SK-N-SH (cell line): ENCODE data around the gene NAALADL2. TPM values are rescaled to one million over a fixed set of nuclear protein-coding genes. Genes with fewer than 3 reads are reported as not detected.

ENCODE experiments used
- CTCF ChIA-PET: fragments of 300-600, 350-600 bp; formaldehyde crosslinking; extraction: SDS; loops from one replicate; lab custom pipeline; 2021; lab: Yijun Ruan, JAX
- POLR2A ChIA-PET: fragments of 350-600 bp; sonication (Branson Sonifier 250); formaldehyde crosslinking; extraction: SDS; loops from one replicate; lab custom pipeline; 2020; ENCODE audit warnings: antibody characterized with exemption, inconsistent platforms; lab: Yijun Ruan, JAX
- DNase-seq: peaks from one replicate; pipeline ENCODE4 v3.0.0; 2012
- H2AFZ ChIP-seq: fragments of 200-600 bp; sonication (generic); 2 replicates; pipeline ENCODE4 v1.8.1; 2016; ENCODE audit warnings: antibody characterized with exemption, mild to moderate bottlenecking, low read depth
- H3F3A ChIP-seq: fragments of 200-600 bp; sonication (generic); replicated peaks from 2 replicates; pipeline ENCODE3; 2016; ENCODE audit warnings: antibody characterized with exemption, mild to moderate bottlenecking; ENCODE audit not compliant: insufficient read depth
- H3K27ac ChIP-seq, 2 experiments: fragments of 200-500 bp in 1 of 2; fragments of 200-600 bp in 1 of 2; sonication (Bioruptor generic) in 1 of 2; sonication (generic), shearing (Covaris generic) in 1 of 2; 2 replicates each; pipeline versions ENCODE4 v1.5.1 to v1.6.1; 2014 to 2016; ENCODE audit warnings: low read depth in 2 of 2, inconsistent platforms in 1 of 2, low read length in 1 of 2, mild to moderate bottlenecking in 1 of 2, mixed read lengths in 1 of 2
- H3K27me3 ChIP-seq: fragments of 200-600 bp; sonication (generic), shearing (Covaris generic); 2 replicates; pipeline ENCODE4 v1.6.1; 2016; ENCODE audit warnings: mixed run types; ENCODE audit not compliant: insufficient read depth
- H3K36me3 ChIP-seq, 2 experiments: fragments of 200-500 bp in 1 of 2; fragments of 200-600 bp in 1 of 2; sonication (Bioruptor generic) in 1 of 2; sonication (generic) in 1 of 2; replicated peaks in 1 of 2; 2 replicates each; pipeline versions ENCODE3 to v1.5.1; 2014 to 2016; ENCODE audit warnings: low read length in 1 of 2, mild to moderate bottlenecking in 1 of 2; ENCODE audit not compliant: insufficient read depth in 2 of 2, control insufficient read depth in 1 of 2
- H3K4me1 ChIP-seq, 2 experiments: fragments of 200-500 bp in 1 of 2; fragments of 200-600 bp in 1 of 2; sonication (Bioruptor generic) in 1 of 2; sonication (generic), shearing (Covaris generic) in 1 of 2; 2 replicates each; pipeline versions ENCODE4 v1.5.1 to v1.6.1; 2014 to 2016; ENCODE audit warnings: low read depth in 1 of 2, low read length in 1 of 2, mixed run types in 1 of 2; ENCODE audit not compliant: insufficient read depth in 2 of 2, control insufficient read depth in 1 of 2
- H3K4me2 ChIP-seq: fragments of 200-600 bp; sonication (generic), shearing (Covaris generic); 2 replicates; pipeline ENCODE4 v1.6.1; 2017; ENCODE audit warnings: mixed run types
- H3K4me3 ChIP-seq, 2 experiments: fragments of 200-500 bp in 1 of 2; fragments of 200-600 bp in 1 of 2; sonication (Bioruptor generic) in 1 of 2; sonication (generic), shearing (Covaris generic) in 1 of 2; 2 replicates each; pipeline versions ENCODE4 v1.5.1 to v1.8.1; 2014 to 2016; ENCODE audit warnings: low read depth in 2 of 2, inconsistent platforms in 1 of 2, low read length in 1 of 2, mild to moderate bottlenecking in 1 of 2, mixed read lengths in 1 of 2, moderate library complexity in 1 of 2
- H3K79me2 ChIP-seq: fragments of 200-600 bp; sonication (generic); 2 replicates; pipeline ENCODE4 v1.8.1; 2017; ENCODE audit warnings: mild to moderate bottlenecking; ENCODE audit not compliant: insufficient read depth
- H3K9ac ChIP-seq: fragments of 200-600 bp; sonication (generic); 2 replicates; pipeline ENCODE4 v1.6.1; 2017; ENCODE audit warnings: mixed run types
- H3K9me2 ChIP-seq: fragments of 200-600 bp; sonication (generic); 2 replicates; pipeline ENCODE4 v1.6.1; 2017; ENCODE audit warnings: mixed run types
- H3K9me3 ChIP-seq: fragments of 200-600 bp; sonication (generic); 2 replicates; pipeline ENCODE4 v1.6.1; 2017; ENCODE audit warnings: mixed run types, mild to moderate bottlenecking, moderate library complexity
- H4K20me1 ChIP-seq: fragments of 200-600 bp; sonication (generic); 2 replicates; pipeline ENCODE4 v1.6.1; 2017; ENCODE audit warnings: mild to moderate bottlenecking, mixed run types; ENCODE audit not compliant: insufficient read depth
- CTCF ChIP-seq: fragments of 200-600 bp; sonication (generic); IDR thresholded peaks from 2 replicates; pipeline ENCODE4 v1.6.1; 2017; ENCODE audit warnings: antibody characterized with exemption, mild to moderate bottlenecking, moderate library complexity
- EP300 ChIP-seq, 2 experiments: IDR thresholded peaks; 2 replicates each; pipeline versions ENCODE4 v1.4.0 to v1.6.1; 2012; ENCODE audit warnings: borderline replicate concordance in 1 of 2, low read depth in 1 of 2, low read length in 1 of 2
- EZH2phosphoT487 ChIP-seq: fragments of 200-600 bp; sonication (generic); IDR thresholded peaks from 2 replicates; pipeline ENCODE4 v1.6.1; 2017; ENCODE audit warnings: low read depth, mixed run types, mild to moderate bottlenecking, antibody characterized with exemption, moderate library complexity, borderline replicate concordance
- FOXJ3 ChIP-seq: sonication (generic); formaldehyde crosslinking; IDR thresholded peaks from 2 replicates; pipeline ENCODE4 v1.5.1; 2020; ENCODE audit warnings: mild to moderate bottlenecking, missing genetic modification reagents
- GABPA ChIP-seq: IDR thresholded peaks from 2 replicates; pipeline ENCODE4 v1.4.0; 2012; ENCODE audit warnings: low read depth, mild to moderate bottlenecking
- IRF3 ChIP-seq: fragments of 150-350 bp; IDR thresholded peaks from 2 replicates; pipeline ENCODE4 v1.6.1; 2016; ENCODE audit warnings: mild to moderate bottlenecking, low read depth, low read length
- MEF2A ChIP-seq: IDR thresholded peaks from 2 replicates; pipeline ENCODE4 v1.4.0; 2012; ENCODE audit warnings: low read depth, borderline replicate concordance
- MXI1 ChIP-seq: IDR thresholded peaks from 2 replicates; pipeline ENCODE4 v1.6.1; 2012; ENCODE audit warnings: mild to moderate bottlenecking, low read depth, low read length, improper control_type of control experiment
- RFX5 ChIP-seq: IDR thresholded peaks from 2 replicates; pipeline ENCODE4 v1.6.1; 2012; ENCODE audit warnings: mild to moderate bottlenecking, improper control_type of control experiment, low read length
- RXRA ChIP-seq: IDR thresholded peaks from 2 replicates; pipeline ENCODE4 v1.4.0; 2012; ENCODE audit warnings: low read depth, mild to moderate bottlenecking, borderline replicate concordance
- USF1 ChIP-seq: IDR thresholded peaks from 2 replicates; pipeline ENCODE4 v1.4.0; 2012; ENCODE audit warnings: low read depth, borderline replicate concordance
- YY1 ChIP-seq: IDR thresholded peaks from 2 replicates; pipeline ENCODE4 v1.4.0; 2012; ENCODE audit warnings: low read depth, mild to moderate bottlenecking
- WGBS: methylation state at CpG from one replicate; pipeline ENCODE4 v1.1.6; 2017; ENCODE audit warnings: low lambda C conversion rate; 5-methylcytosine and 5-hydroxymethylcytosine counted together
- polyA plus RNA-seq, 3 experiments: library from polyadenylated mRNA; depleted of rRNA; stranded (reverse); fragments of >200 nt; gene quantifications; 2 replicates each; pipeline ENCODE4 v1.2.3, GENCODE V29; 2012

NAALADL2 gene
- polyA plus RNA-seq, 1 of the 3 experiments (the other 2 are of a cell fraction) = 1.2 TPM

GRCh38 chr3:175428466-175428865 is 569.3 kb downstream of the NAALADL2 start:
- CTCF ChIA-PET = no interaction called here

GRCh38 chr3:175430983-175431773 is 572.0 kb downstream of the NAALADL2 start:
- CTCF ChIA-PET = no interaction called here
- no peaks in the 10 kb centered on the region for H4K20me1 ChIP-seq
- no peak overlapping the region for H3K4me2 ChIP-seq
- no peak overlapping the region for H3K4me3 ChIP-seq
- TF ChIP-seq MXI1 (no peak), EP300 (IDR thresholded peaks at IDR 0.05; ENCODE audit: borderline replicate concordance in 1 of 2, low read depth in 1 of 2, low read length in 1 of 2) (no peak), YY1 (no peak), RFX5 (no peak), USF1 (no peak), RXRA (no peak), EZH2phosphoT487 (no peak), IRF3 (no peak), FOXJ3 (CRISPR knock-in tag) (no peak)
- H2AFZ ChIP-seq = no peak overlapping the region
- H3K27me3 ChIP-seq = no peaks in the 10 kb centered on the region
- WGBS = 80% methylated on average over 8 of the region's 8 CpGs
- H3K9me3 ChIP-seq = no peaks in the 10 kb centered on the region
- H3K4me1 ChIP-seq = peaks cover 14 to 15% of the 10 kb centered on the region in 2 experiments; a peak in 3 of 4 replicates
- peak overlapping the region in 1 of 2 experiments; percentile 96; a peak in 1 of 4 replicates for H3K27ac ChIP-seq
- H3K36me3 ChIP-seq = no peaks in the 10 kb centered on the region
- DNase-seq = no peak
- POLR2A ChIA-PET = no interaction called here
- H3K9me2 ChIP-seq = no peaks in the 10 kb centered on the region
- H3K79me2 ChIP-seq = no peaks in the 10 kb centered on the region
- peaks cover 15% of the 10 kb centered on the region for H3F3A ChIP-seq
- H3K9ac ChIP-seq = no peak overlapping the region

More at GRCh38 chr3:175428466-175428865, 569.3 kb downstream of the NAALADL2 start:
- Histone ChIP-seq H3K9me3 (no peaks in the 10 kb centered on the region), H3K4me2 (no peak overlapping the region), H3K27ac (no peak overlapping the region), H3K4me1 (peaks cover 14 to 15% of the 10 kb centered on the region in 2 experiments; a peak in 3 of 4 replicates), H3F3A (peaks cover 15% of the 10 kb centered on the region), H4K20me1 (no peaks in the 10 kb centered on the region), H3K9me2 (no peaks in the 10 kb centered on the region), H3K9ac (no peak overlapping the region), H3K79me2 (no peaks in the 10 kb centered on the region), H3K4me3 (no peak overlapping the region), H3K27me3 (no peaks in the 10 kb centered on the region), H3K36me3 (no peaks in the 10 kb centered on the region), H2AFZ (no peak overlapping the region)
- no peak for DNase-seq
- POLR2A ChIA-PET = no interaction called here
- TF ChIP-seq GABPA = no peak
- no peak for TF ChIP-seq MEF2A
- TF ChIP-seq USF1 = no peak
- no peak for TF ChIP-seq IRF3
- no peak for TF ChIP-seq CTCF
